OCI-LY7 (cell line): Measurements from ENCODE around the gene PDGFB. TPM values are rescaled to one million over a fixed set of nuclear protein-coding genes. Genes with fewer than 3 reads are reported as not detected.

Experiments used
- BruUV-seq: library from RNA; stranded (reverse); fragments of 400-500 nt; replicated peaks from 2 replicates; lab custom pipeline; 2021; lab: Mats Ljungman, UMichigan
- CTCF ChIA-PET: fragments of 300-600 bp; sonication (Branson Sonifier 250); formaldehyde crosslinking; loops from one replicate; lab custom pipeline; 2022; ENCODE audit warnings: antibody characterized with exemption; ENCODE audit not compliant: unreplicated experiment; lab: Charles Lee
- POLR2A ChIA-PET: fragments of 300-600 bp; sonication (Branson Sonifier 250); formaldehyde crosslinking; loops from one replicate; lab custom pipeline; 2022; ENCODE audit warnings: antibody characterized with exemption; lab: Charles Lee
- DNase-seq: peaks from one replicate; pipeline ENCODE4 v3.0.0-alpha.2; 2015; ENCODE audit warnings: low spot score
- H2AFZ ChIP-seq: fragments of 200-600 bp; sonication (generic), shearing (Covaris generic); 2 replicates; pipeline ENCODE4 v1.6.1; 2014; ENCODE audit warnings: mild to moderate bottlenecking, antibody characterized with exemption, low read length, moderate library complexity
- H3K27ac ChIP-seq: fragments of 200-600 bp; sonication (generic); 2 replicates; pipeline ENCODE4 v1.5.1; 2014; ENCODE audit warnings: mixed run types, low read depth, mild to moderate bottlenecking, moderate library complexity, low read length, inconsistent platforms; ENCODE audit not compliant: poor library complexity, severe bottlenecking
- H3K36me3 ChIP-seq: fragments of 200-600 bp; sonication (generic); 2 replicates; pipeline ENCODE4 v1.6.1; 2014; ENCODE audit warnings: mild to moderate bottlenecking, antibody characterized with exemption, low read length, moderate library complexity, mixed read lengths; ENCODE audit not compliant: insufficient read depth
- H3K4me1 ChIP-seq: fragments of 200-600 bp; sonication (generic); 2 replicates; pipeline ENCODE4 v1.5.1; 2014; ENCODE audit warnings: mild to moderate bottlenecking, low read length; ENCODE audit not compliant: insufficient read depth, poor library complexity, severe bottlenecking
- H3K4me2 ChIP-seq: fragments of 200-600 bp; sonication (generic); 2 replicates; pipeline ENCODE4 v1.6.1; 2014; ENCODE audit warnings: mild to moderate bottlenecking, low read length
- H3K4me3 ChIP-seq: fragments of 200-600 bp; sonication (generic); 2 replicates; pipeline ENCODE4 v1.5.1; 2014; ENCODE audit warnings: mild to moderate bottlenecking, low read depth, low read length; ENCODE audit not compliant: poor library complexity, severe bottlenecking
- H3K79me2 ChIP-seq: fragments of 200-600 bp; sonication (generic); 2 replicates; pipeline ENCODE4 v1.6.1; 2016; ENCODE audit warnings: low read depth, mild to moderate bottlenecking, low read length, moderate library complexity, mixed read lengths; ENCODE audit not compliant: insufficient read depth
- H3K9me2 ChIP-seq: fragments of 200-600 bp; sonication (generic); 2 replicates; pipeline ENCODE4 v1.6.1; 2016; ENCODE audit warnings: mild to moderate bottlenecking, low read length, mixed read lengths; ENCODE audit not compliant: insufficient read depth
- H3K9me3 ChIP-seq: fragments of 200-600 bp; sonication (generic); 2 replicates; pipeline ENCODE4 v1.6.1; 2014; ENCODE audit warnings: mild to moderate bottlenecking, mixed run types, low read length, mixed read lengths
- H4K20me1 ChIP-seq: fragments of 200-600 bp; sonication (generic); 2 replicates; pipeline ENCODE4 v1.6.1; 2014; ENCODE audit warnings: mild to moderate bottlenecking, antibody characterized with exemption, low read length, moderate library complexity, mixed read lengths; ENCODE audit not compliant: insufficient read depth
- CTCF ChIP-seq: fragments of 200-600 bp; sonication (generic); conservative IDR thresholded peaks from 2 replicates; pipeline ENCODE4 v1.5.1; 2014; ENCODE audit warnings: mild to moderate bottlenecking, antibody characterized with exemption, low read length, moderate library complexity, mixed read lengths
- EZH2phosphoT487 ChIP-seq: fragments of 200-600 bp; sonication (generic); IDR thresholded peaks from 2 replicates; pipeline ENCODE4 v1.6.1; 2018; ENCODE audit warnings: low read depth, borderline replicate concordance, mild to moderate bottlenecking, mixed run types, antibody characterized with exemption, low read length, moderate library complexity, mixed read lengths
- intact Hi-C: fragments of 100-400 bp; cut with micrococcal nuclease; formaldehyde crosslinking; loops from one replicate; pipeline ENCODE4 v1.10.0; 2022; ENCODE audit not compliant: unreplicated experiment
- total RNA-seq, 2 experiments: library from RNA; depleted of rRNA in 1 of 2; stranded (reverse); fragments of >200 nt in 1 of 2; shearing (Covaris generic) in 1 of 2; gene quantifications; 2 replicates each; pipeline ENCODE4 v1.2.3, GENCODE V29; 2014 to 2022

Gene PDGFB
- total RNA-seq, 2 experiments from 2014 or later, result 0.27 TPM; not detected in 1

GRCh38 chr22:39278040-39278439 is 33.3 kb upstream of the PDGFB start:
- H3K79me2 ChIP-seq, result no peaks in the 10 kb centered on the region
- no peak overlapping the region for H3K4me3 ChIP-seq
- POLR2A ChIA-PET, result interaction anchor here (0.6 kb wide), 1 partner anchor 21 kb away, joined by 3 read pairs; no protein-coding TSS in a partner anchor
- no peak for DNase-seq
- no peak overlapping the region for H3K4me2 ChIP-seq
- CTCF ChIA-PET, result no interaction called here
- no peaks in the 10 kb centered on the region for H3K4me1 ChIP-seq
- H4K20me1 ChIP-seq, result no peaks in the 10 kb centered on the region
- no peak overlapping the region for H3K27ac ChIP-seq
- no peaks in the 10 kb centered on the region for H3K36me3 ChIP-seq
- no TSS peak for BruUV-seq
- H2AFZ ChIP-seq, result no peak overlapping the region
- TF ChIP-seq CTCF (no peak), EZH2phosphoT487 (no peak)
- no peaks in the 10 kb centered on the region for H3K9me2 ChIP-seq
- peaks cover 6% of the 10 kb centered on the region; the same call in 1 of the 2 replicates for H3K9me3 ChIP-seq
- intact Hi-C loops, result no loop called here

- H3K4me2 ChIP-seq, result no peak overlapping the region
- TF ChIP-seq CTCF (no peak), EZH2phosphoT487 (no peak)
- no peaks in the 10 kb centered on the region for H3K36me3 ChIP-seq
- H3K4me3 ChIP-seq, result no peak overlapping the region
- BruUV-seq, result no TSS peak
- POLR2A ChIA-PET, result interaction anchor here (0.6 kb wide), 1 partner anchor 22 kb away, joined by 3 read pairs; no protein-coding TSS in a partner anchor
- H3K4me1 ChIP-seq, result no peaks in the 10 kb centered on the region
- H3K79me2 ChIP-seq, result no peaks in the 10 kb centered on the region
- no peaks in the 10 kb centered on the region for H3K9me2 ChIP-seq
- intact Hi-C loops, result no loop called here
- no peak for DNase-seq
- CTCF ChIA-PET, result no interaction called here
- peaks cover 6% of the 10 kb centered on the region; the same call in 1 of the 2 replicates for H3K9me3 ChIP-seq
- no peaks in the 10 kb centered on the region for H4K20me1 ChIP-seq
- no peak overlapping the region for H2AFZ ChIP-seq
- H3K27ac ChIP-seq, result no peak overlapping the region
Observed at GRCh38 chr22:39277142-39277607, 32.4 kb upstream of the PDGFB start.

GRCh38 chr22:39276440-39277141 is 31.8 kb upstream of the PDGFB start:
- Histone ChIP-seq H3K36me3 (no peaks in the 10 kb centered on the region), H3K4me2 (no peak overlapping the region), H3K4me1 (no peaks in the 10 kb centered on the region), H4K20me1 (no peaks in the 10 kb centered on the region), H3K79me2 (no peaks in the 10 kb centered on the region), H3K27ac (no peak overlapping the region), H2AFZ (no peak overlapping the region), H3K9me3 (peaks cover 6% of the 10 kb centered on the region; the same call in 1 of the 2 replicates), H3K9me2 (no peaks in the 10 kb centered on the region), H3K4me3 (no peak overlapping the region)
- TF ChIP-seq EZH2phosphoT487 (no peak), CTCF (no peak)
- ChIA-PET CTCF (no interaction called here), POLR2A (no interaction called here)
- no TSS peak for BruUV-seq
- intact Hi-C loops, result no loop called here
- no peak for DNase-seq
